ENCODE results near the gene ARHGAP28.

GRCh38 chr18:6886797-6887330 lies 157.3 kb downstream of the ARHGAP28 start:
- TF ChIP-seq CTCF (conservative IDR thresholded peaks at IDR 0.05) (no peak), ZFX (IDR thresholded peaks at IDR 0.05) (no peak)

Data from C4-2B (cell line).